ENCODE data around the gene SLC9A8.
"Not testable (repeated sequence)": the region's sequence is repeated elsewhere in the genome, so short reads cannot be mapped to it uniquely, and the experiment has no call there.

DNA sequence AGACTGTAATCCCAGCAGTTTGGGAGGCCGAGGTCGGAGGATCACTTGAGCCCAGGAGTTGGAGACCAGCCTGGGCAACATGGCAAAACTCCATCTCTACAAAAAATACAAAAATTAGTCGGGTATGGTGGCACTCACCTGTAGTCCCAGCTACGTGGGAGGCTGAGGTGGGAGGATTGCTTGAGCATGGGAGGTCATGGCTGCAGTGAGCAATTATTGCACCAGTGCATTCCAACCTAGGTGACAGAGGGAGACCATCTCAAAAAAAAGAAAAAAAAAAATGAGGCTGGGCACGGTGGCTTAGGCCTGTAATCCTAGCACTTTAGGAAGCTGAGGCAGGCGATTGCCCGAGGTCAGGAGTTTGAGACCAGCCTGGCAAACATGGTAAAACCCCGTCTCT is 38.4 kb upstream of the SLC9A8 start:
- not testable (repeated sequence) for TF ChIP-seq ZFX (IDR thresholded peaks at IDR 0.05); ATF3 (IDR thresholded peaks at IDR 0.05); REST (IDR thresholded peaks at IDR 0.05; ENCODE audit: low read depth); POLR2A (IDR thresholded peaks at IDR 0.05; ENCODE audit: borderline replicate concordance, extremely low read depth, insufficient read depth, insufficient read length); EZH2 (IDR thresholded peaks at IDR 0.05); CTCF (IDR thresholded peaks at IDR 0.05 in 2 of 3, conservative IDR thresholded peaks at IDR 0.05 in 1 of 3; ENCODE audit: borderline replicate concordance in 1 of 3, insufficient read depth in 1 of 3, low read depth in 2 of 3, low read length in 2 of 3); ELF1 (IDR thresholded peaks at IDR 0.05; ENCODE audit: borderline replicate concordance, low read depth); YY1 (IDR thresholded peaks at IDR 0.05; ENCODE audit: extremely low read depth, insufficient replicate concordance, low read depth, low read length); ZNF274 (IDR thresholded peaks at IDR 0.05; ENCODE audit: low read depth, low read length)
